ENCODE results near the gene MERTK.
"Not testable (repeated sequence)": the region's sequence is repeated elsewhere in the genome, so short reads cannot be mapped to it uniquely, and the experiment has no call there.

Gene MERTK

GRCh38 chr2:112008910-112009485 is 110.6 kb downstream of the MERTK start:
- DNase-seq (ENCODE audit: low read depth in 2 of 2) = no peak

- no peak for DNase-seq (ENCODE audit: low read depth in 2 of 2)
These were observed 112.3 kb downstream of the MERTK start for GRCh38 chr2:112010751-112011150.

- DNase-seq (ENCODE audit: low read depth in 2 of 2) = no peak
These were observed 114.1 kb downstream of the MERTK start for GRCh38 chr2:112012556-112012955.

GRCh38 chr2:112018846-112019245 is 120.4 kb downstream of the MERTK start:
- no peak for DNase-seq (ENCODE audit: low read depth in 2 of 2)

- no peak for DNase-seq (ENCODE audit: low read depth in 2 of 2)
These were observed 121.2 kb downstream of the MERTK start for GRCh38 chr2:112019569-112019982.

- DNase-seq (ENCODE audit: low read depth in 2 of 2) = no peak
These were observed 122.2 kb downstream of the MERTK start for GRCh38 chr2:112020561-112020960.

- DNase-seq (ENCODE audit: low read depth in 2 of 2) = no peak
These were observed 122.9 kb downstream of the MERTK start for GRCh38 chr2:112021290-112021689.

GRCh38 chr2:112021781-112022231 is 123.4 kb downstream of the MERTK start:
- no peak for DNase-seq (ENCODE audit: low read depth in 2 of 2)

GRCh38 chr2:112023707-112024106 is 125.3 kb downstream of the MERTK start:
- no peak for DNase-seq (ENCODE audit: low read depth in 2 of 2)

- DNase-seq (ENCODE audit: low read depth in 2 of 2) = no peak
These were observed 125.8 kb downstream of the MERTK start for GRCh38 chr2:112024231-112024630.

- DNase-seq (ENCODE audit: low read depth in 2 of 2) = no peak
These were observed 126.6 kb downstream of the MERTK start for GRCh38 chr2:112024896-112025491.

- DNase-seq (ENCODE audit: low read depth in 2 of 2) = no peak
These were observed 128.1 kb downstream of the MERTK start for GRCh38 chr2:112026509-112026908.

GRCh38 chr2:112027767-112028166 is 129.4 kb downstream of the MERTK start:
- DNase-seq (ENCODE audit: low read depth in 2 of 2) = no peak

- no peak for DNase-seq (ENCODE audit: low read depth in 2 of 2)
These were observed 130.8 kb downstream of the MERTK start for GRCh38 chr2:112029164-112029563.

GRCh38 chr2:112031473-112032223 is 133.2 kb downstream of the MERTK start:
- DNase-seq (ENCODE audit: low read depth in 2 of 2) = no peak

GRCh38 chr2:112032224-112032586 is 133.8 kb downstream of the MERTK start:
- DNase-seq (ENCODE audit: low read depth in 2 of 2) = no peak

GRCh38 chr2:112032689-112033465 is 134.5 kb downstream of the MERTK start:
- DNase-seq (ENCODE audit: low read depth in 2 of 2) = no peak

GRCh38 chr2:112033600-112033999 is 135.2 kb downstream of the MERTK start:
- no peak for DNase-seq (ENCODE audit: low read depth in 2 of 2)

GRCh38 chr2:112034924-112035323 is 136.5 kb downstream of the MERTK start:
- no peak for DNase-seq (ENCODE audit: low read depth in 2 of 2)

- DNase-seq (ENCODE audit: low read depth in 2 of 2) = no peak
These were observed 137.4 kb downstream of the MERTK start for GRCh38 chr2:112035786-112036185.

GRCh38 chr2:112039556-112039955 is 141.1 kb downstream of the MERTK start:
- not testable (repeated sequence) for DNase-seq (ENCODE audit: low read depth in 2 of 2)

GRCh38 chr2:112040066-112040465 is 141.7 kb downstream of the MERTK start:
- not testable (repeated sequence) for DNase-seq (ENCODE audit: low read depth in 2 of 2)
